NOMO-1 treated with dmso at 0.1 percent for 144 hours (cell line): ENCODE measurements around the gene NBDY.

ENCODE experiments used
- DNase-seq: peaks from one replicate; lab custom pipeline; 2025; ENCODE audit not compliant: unreplicated experiment; lab: John Stamatoyannopoulos, UW

The NBDY gene

GRCh38 chrX:56784666-56785065 is 55.6 kb downstream of the NBDY start:
- no peak for DNase-seq

DNA sequence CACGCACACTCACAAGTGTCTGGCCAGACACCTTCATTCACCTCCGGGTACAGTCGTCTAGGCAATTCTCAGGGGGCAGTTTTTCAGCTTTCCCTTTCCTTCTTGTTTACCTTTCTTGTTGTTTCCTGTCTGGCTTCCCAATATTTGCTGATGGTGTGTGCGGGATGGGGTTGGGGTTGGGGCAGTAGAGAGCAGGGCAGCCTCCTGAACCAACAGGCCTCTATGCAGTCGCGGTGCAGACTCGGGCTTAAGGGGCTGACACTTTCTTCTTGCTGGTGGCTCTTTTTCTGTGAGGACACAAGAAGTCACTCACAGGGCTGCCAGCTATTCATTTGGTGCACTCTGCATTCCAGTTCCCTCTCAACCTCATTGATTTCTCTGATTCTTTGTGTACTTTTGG is 56.4 kb downstream of the NBDY start:
- no peak for DNase-seq

GRCh38 chrX:56786889-56787733 is 58.1 kb downstream of the NBDY start:
- no peak for DNase-seq

DNA sequence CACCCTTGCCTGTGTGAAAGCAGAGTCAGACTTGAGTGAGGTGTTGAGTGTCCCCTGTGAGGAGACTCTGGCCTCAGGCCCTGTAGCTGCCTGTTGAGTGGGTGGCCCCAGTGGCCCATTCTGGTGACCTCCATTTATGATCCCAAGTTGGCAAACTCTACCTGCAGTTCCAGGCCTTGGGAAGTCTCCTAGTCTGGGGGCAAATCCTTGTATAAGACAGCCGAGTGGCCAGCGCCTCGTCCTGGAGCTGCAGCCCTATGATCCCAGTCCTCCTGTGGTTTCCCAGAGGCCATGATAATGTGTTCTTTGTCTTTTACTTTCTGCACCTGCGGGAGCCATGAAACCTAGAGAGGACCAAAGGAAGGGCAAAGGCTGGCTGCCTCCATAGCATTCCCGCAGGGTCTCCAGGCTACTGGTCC is 58.7 kb downstream of the NBDY start:
- DNase-seq, result no peak

DNA sequence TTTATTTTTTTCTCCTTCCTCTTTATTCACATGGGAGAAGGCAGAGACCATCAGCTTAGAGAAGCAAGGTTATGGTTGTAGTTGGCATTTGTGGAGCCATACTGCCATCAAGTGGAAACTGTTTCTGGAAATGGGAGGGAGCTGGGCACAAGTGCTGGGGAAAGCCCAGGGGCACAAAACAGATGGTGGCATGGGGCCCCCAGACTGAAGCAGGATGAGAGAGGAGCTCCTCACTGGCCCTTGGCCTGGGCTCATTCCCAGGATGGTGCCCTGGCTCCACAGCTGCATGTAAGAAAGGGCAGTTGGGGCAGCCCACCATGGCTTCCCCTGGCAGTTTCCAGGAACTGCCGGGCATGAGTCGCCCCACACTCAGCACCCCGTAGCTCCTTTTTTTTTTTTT is 59.2 kb downstream of the NBDY start:
- peak; percentile 22 for DNase-seq

DNA sequence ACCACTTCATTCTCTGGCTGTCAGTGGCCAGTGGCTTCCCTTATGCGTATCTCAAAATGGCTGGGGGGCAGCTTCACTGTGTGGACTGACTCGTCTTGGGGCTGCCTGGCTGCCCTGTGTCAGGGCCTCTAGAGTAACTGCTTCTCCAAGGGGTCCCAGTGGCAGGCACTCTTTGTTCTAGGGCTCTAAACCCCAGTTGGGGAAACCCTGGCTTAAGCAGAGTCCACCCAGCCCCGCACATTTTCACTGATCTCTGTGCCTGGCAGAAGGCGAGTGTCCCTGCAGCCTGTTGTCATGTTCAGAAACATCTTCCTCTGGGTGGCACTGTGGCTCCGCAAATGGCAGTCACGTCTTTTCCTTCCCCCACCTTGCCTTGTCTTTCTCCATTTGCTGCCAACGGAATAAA is 59.7 kb downstream of the NBDY start:
- peak; percentile 38 for DNase-seq

GRCh38 chrX:56789518-56790070 is 60.6 kb downstream of the NBDY start:
- DNase-seq, result no peak

- DNase-seq, result no peak
Observed at GRCh38 chrX:56790778-56791177, 61.7 kb downstream of the NBDY start.

DNA sequence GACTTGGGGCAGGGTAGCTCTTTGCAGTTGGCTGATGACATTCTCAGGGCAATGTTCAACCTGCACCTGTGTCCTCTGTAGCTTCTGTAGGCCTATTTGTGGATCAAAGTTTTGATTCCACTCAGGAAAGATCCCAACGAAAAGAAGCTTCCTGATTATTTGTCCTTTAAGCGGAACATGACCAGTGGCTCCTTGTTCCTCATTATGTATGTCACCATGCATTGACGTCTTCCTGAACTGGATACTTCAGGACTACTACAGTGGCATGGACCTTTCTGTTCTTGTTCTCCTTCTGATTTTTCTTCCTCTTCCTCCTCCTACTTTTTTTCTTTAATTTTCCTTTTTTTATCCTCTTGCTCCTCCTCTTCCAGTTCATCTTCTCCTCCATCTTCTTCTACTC is 62.4 kb downstream of the NBDY start:
- no peak for DNase-seq

DNA sequence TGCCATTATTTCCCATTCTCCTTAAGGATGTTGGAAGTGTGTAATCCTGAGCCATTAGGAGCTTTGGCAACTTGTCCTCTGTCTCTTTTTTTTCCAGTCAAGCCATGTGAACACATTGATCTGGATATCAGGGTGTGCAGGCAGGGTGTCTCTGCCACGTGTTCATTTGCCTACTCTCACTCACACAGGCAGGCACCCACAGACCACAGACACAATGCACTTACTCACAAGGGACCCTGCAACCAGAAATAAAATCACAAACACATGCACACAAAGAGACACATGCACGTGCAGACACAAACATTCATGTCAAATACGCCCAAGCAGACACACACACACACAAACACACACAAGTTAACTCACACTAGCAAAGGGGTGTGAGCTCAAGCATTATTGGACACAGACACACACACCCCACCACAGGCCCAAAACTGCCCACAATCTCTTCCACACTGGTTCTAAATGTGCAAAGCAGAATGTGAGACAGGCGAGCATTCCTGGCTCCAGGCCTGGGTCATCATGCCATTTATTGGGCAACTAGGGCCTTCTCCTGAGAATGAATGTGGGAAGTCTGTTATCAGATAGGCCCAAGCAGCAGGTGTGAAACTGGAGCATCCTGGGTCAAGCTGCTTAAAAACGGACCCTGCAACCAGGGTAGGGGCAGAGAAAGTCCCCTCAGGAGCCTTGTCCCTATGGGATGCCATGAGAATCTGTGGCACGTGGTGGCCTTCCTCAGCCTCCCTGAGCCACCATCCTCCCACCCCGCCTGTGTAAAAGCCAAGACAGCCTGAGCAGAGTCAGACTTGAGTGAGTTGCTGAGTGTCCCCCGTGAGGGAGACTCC is 63.4 kb downstream of the NBDY start:
- DNase-seq, result no peak

DNA sequence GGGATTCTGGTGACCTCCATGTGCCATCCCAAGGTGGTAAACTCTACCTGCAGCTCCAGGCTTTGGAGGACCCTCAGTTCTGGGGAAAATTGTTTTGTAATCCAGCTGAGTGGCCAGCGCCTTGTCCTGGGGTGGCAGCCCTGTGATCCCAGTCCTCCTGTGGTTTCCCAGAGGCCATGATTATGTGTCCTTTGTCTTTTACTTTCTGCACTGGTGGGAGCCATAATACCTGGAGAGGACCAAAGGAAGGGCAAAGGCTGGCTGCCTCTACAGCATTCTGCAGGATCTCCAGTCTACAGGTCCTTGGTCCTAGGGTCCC is 64.0 kb downstream of the NBDY start:
- DNase-seq, result no peak

DNA sequence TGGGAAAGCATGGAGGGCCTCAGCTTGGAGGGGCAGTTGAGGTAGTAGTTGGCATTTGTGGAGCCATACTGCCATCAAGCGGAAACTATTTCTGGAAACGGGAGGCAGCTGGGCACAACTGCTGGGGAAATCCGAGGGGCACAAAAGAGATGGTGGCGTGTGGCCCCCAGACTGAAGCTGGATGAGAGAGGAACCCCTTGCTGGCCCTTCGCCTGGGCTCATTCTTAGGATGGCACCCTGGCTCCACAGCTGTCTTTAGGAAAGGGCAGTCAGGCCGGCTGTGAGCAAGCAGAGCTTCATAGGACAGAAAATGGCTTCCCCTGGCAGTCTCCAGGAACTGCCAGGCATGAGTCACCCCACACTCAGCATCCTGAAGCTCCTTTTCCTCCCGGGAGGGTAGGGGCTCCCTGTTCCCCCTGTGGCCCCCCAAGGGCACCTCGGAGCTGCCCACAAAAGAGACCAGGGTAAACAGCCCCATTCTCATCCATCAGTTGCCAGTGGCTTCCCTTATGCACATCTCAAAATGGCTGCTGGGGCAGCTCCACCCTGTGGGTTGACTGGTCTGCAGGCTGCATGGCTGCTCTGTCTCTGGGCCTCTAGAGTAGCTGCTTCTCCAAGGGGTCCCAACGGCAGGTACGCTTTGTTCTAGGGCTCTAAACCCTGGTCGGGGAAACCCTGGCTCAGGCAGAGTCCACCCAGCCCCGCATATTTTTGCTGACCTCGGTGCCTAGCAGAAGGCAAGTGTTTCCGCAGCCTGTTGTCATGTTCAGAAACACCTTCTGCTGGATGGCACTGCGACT is 64.7 kb downstream of the NBDY start:
- DNase-seq, result no peak

- DNase-seq, result no peak
Observed at GRCh38 chrX:56794404-56795230, 65.6 kb downstream of the NBDY start.

- DNase-seq, result no peak
Observed at GRCh38 chrX:56795309-56795868, 66.3 kb downstream of the NBDY start.

DNA sequence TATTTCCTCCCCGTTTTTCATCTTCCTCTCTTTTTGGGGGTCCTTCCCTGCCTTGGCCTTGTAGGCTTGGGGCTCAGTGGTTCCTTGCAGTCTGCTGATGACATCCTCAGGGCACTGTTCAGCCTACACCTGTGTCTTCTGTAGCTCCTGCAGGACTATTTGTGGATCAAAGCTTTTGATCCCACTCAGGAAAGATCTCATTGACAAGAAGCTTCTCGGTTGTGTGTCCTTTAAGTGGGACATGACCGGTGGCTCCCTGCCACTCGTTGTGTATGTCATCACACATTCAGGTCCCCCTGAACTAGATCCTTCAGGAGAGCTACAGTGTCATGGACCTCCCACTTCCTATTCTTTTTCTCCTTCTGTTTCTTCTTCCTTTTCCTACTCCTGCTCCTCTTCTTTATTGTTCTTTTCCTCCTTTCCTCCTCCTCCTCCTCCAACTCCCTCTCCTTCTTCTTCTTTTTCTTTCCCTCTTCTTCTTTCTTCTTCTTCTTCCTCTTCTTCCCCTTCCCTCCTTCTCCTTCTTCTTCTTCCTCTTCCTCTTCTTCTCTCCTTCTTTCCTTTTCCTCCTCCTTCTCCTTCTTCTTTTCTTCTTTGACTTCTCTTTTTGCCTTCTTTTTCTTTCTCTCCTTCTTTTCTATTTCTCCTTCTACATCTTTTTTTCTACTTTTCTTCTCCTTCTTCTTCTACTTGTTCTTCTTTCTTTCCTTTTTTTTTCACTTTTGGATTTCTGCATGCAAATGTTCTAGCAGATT is 67.8 kb downstream of the NBDY start:
- DNase-seq, result no peak

DNA sequence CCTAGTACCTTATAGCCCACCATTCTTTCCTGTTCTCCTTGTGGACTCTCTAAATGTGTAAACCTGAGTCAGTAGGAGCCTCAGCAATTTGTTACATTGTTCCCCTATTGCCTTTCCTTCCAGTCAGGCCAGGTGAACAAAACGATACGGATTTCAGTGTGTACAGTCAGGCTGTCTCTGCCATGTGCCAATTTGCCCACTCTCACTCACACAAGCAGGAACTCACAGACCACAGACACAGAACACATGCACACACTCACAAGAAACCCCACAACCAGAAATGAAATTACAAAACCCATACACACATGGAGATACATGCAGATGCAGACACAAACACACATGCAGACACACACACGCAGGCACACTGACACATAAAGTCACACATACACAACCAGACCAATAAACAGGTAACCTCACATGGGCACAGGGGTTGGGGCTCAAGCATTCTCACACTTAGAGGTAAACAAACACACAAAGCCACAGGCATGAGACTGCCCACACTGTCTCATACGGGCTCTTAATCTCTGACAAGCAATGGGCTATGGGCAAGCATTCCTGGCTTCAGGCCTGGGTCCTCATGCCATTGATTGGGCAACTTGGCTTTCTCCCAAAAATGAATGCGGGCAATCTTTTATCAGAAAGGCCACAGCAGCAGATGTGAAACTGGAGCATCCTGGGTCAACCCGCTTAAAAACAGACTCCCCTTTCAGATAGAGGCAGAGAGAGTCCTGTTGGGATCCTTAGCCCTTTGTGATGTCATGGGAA is 68.7 kb downstream of the NBDY start:
- DNase-seq, result no peak

DNA sequence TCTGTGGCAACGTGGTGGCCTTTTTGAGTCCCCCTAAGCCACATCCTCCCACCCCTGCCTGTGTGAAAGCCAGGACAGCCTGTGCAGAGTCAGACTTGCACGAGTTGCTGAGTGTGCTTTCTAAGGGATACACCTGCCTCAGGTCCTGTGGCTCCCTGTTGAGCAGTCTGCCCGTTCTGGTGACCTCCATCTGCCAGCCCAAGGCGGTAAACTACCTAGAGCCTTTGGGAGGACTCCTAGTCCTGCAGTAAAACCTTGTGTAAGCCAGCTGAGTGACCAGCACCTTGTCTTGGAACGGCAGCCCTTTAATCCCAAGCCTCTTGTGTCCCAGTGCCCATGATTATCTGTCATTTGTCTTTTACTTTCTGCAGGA is 69.3 kb downstream of the NBDY start:
- no peak for DNase-seq

GRCh38 chrX:56798866-56799758 is 70.1 kb downstream of the NBDY start:
- DNase-seq, result no peak
